H1 (cell line): Measurements from ENCODE around the gene ZC3H12C.

Source experiments
- ATF2 ChIP-seq: IDR thresholded peaks from 2 replicates; pipeline ENCODE4 v1.6.1; 2012; ENCODE audit warnings: low read length, inconsistent platforms
- CTCF ChIP-seq, 3 experiments: IDR thresholded peaks; 1 replicate in 2 of 3; 2 replicates in 1 of 3; pipeline versions ENCODE4 v1.5.1 to v1.6.1; 2011; ENCODE audit warnings: low read length in 3 of 3, mild to moderate bottlenecking in 3 of 3, inconsistent platforms in 2 of 3, low read depth in 1 of 3, moderate library complexity in 1 of 3; ENCODE audit not compliant: insufficient read depth in 1 of 3; ENCODE audit errors: control extremely low read depth in 1 of 3
- GABPA ChIP-seq: IDR thresholded peaks from 2 replicates; pipeline ENCODE4 v1.6.1; 2011; ENCODE audit warnings: mild to moderate bottlenecking, low read length, moderate library complexity, borderline replicate concordance; ENCODE audit not compliant: insufficient read depth
- RNF2 ChIP-seq: fragments of 200-900, 300-1000 bp; sonication (generic); IDR thresholded peaks from 2 replicates; pipeline ENCODE4 v1.7.1; 2016; ENCODE audit warnings: borderline replicate concordance, low read depth, mild to moderate bottlenecking, antibody characterized with exemption, low read length; ENCODE audit not compliant: poor library complexity, severe bottlenecking; ENCODE audit errors: missing control alignments
- SIX5 ChIP-seq: IDR thresholded peaks from 2 replicates; pipeline ENCODE4 v1.6.1; 2011; ENCODE audit warnings: mild to moderate bottlenecking, low read depth, low read length
- SP1 ChIP-seq: IDR thresholded peaks from 2 replicates; pipeline ENCODE4 v1.6.1; 2011; ENCODE audit warnings: low read depth, low read length
- SUZ12 ChIP-seq: fragments of 200-600 bp; sonication (generic); IDR thresholded peaks from 2 replicates; pipeline ENCODE4 v1.6.1; 2012; ENCODE audit warnings: mild to moderate bottlenecking, inconsistent platforms, low read length, moderate library complexity, mixed read lengths
- TAF1 ChIP-seq: IDR thresholded peaks from 2 replicates; pipeline ENCODE4 v1.6.1; 2011; ENCODE audit warnings: mild to moderate bottlenecking, low read depth, low read length

GRCh38 chr11:110131386-110132123, 38.4 kb downstream of the ZC3H12C start:
- TF ChIP-seq CTCF (IDR thresholded peaks at IDR 0.05; ENCODE audit: control extremely low read depth in 1 of 3, insufficient read depth in 1 of 3, low read depth in 1 of 3, low read length in 3 of 3): no peak
- no peak for TF ChIP-seq TAF1
- no peak for TF ChIP-seq SUZ12
- no peak for TF ChIP-seq SIX5
- TF ChIP-seq SP1: no peak
- no peak for TF ChIP-seq GABPA
- TF ChIP-seq RNF2: no peak
- TF ChIP-seq ATF2: no peak
